Stomach (tissue), 9 donors: ENCODE results near the gene ACTL8. TPM values are rescaled to one million over a fixed set of nuclear protein-coding genes. Genes with fewer than 3 reads are reported as not detected.

Source experiments
- DNase-seq, 2 donors: peaks; one replicate each; pipeline versions ENCODE4 v3.0.0 to v3.0.0-alpha.2; 2013 to 2019
- H3K27ac ChIP-seq, 5 donors: fragments of 200-600 bp in 4 of 5; sonication (generic) in 4 of 5; one replicate each; pipeline ENCODE4 v1.5.1; 2013 to 2019; ENCODE audit warnings: mild to moderate bottlenecking in 1 of 5, moderate library complexity in 1 of 5
- H3K27me3 ChIP-seq, 3 donors: fragments of 200-600 bp; sonication (generic); one replicate each; pipeline ENCODE4 v1.5.1; 2017 to 2019; ENCODE audit warnings: mixed run types in 1 of 3
- H3K36me3 ChIP-seq, 4 donors: fragments of 200-600 bp; sonication (generic); 1 replicate in 3 of 4; 2 replicates in 1 of 4; pipeline ENCODE4 v1.5.1; 2016 to 2019
- H3K4me1 ChIP-seq, 4 donors: fragments of 200-600 bp; sonication (generic); one replicate each; pipeline ENCODE4 v1.5.1; 2016 to 2019
- H3K4me3 ChIP-seq, 4 donors: fragments of 200-600 bp; sonication (generic) in 3 of 4; one replicate each; pipeline ENCODE4 v1.5.1; 2016 to 2019; ENCODE audit warnings: mild to moderate bottlenecking in 1 of 4
- H3K9me3 ChIP-seq, 4 donors: fragments of 200-600 bp; sonication (generic); one replicate each; pipeline ENCODE4 v1.5.1; 2016 to 2019
- EP300 ChIP-seq: sonication (generic); formaldehyde crosslinking; IDR thresholded peaks from one replicate; pipeline ENCODE4 v1.6.1; 2017; ENCODE audit warnings: antibody characterized with exemption
- POLR2A ChIP-seq, 4 donors: fragments of 450-650 bp; IDR thresholded peaks; one replicate each; pipeline ENCODE4 v1.6.1; 2016; ENCODE audit warnings: antibody characterized with exemption in 4 of 4, control low read depth in 2 of 4, mild to moderate bottlenecking in 1 of 4, moderate library complexity in 1 of 4
- POLR2AphosphoS5 ChIP-seq, 3 donors: sonication (generic); formaldehyde crosslinking; IDR thresholded peaks; one replicate each; pipeline ENCODE4 v1.6.1; 2016; ENCODE audit warnings: antibody characterized with exemption in 3 of 3
- WGBS, 5 donors: extraction: QIAGEN DNeasy Blood & Tissue Kit in 3 of 5; methylation state at CpG; one replicate each; pipeline versions ENCODE4 v1.1.5 to v1.1.7; 2013 to 2018; 5-methylcytosine and 5-hydroxymethylcytosine counted together
- intact Hi-C: fragments of 100-400 bp; cut with DNase I; formaldehyde crosslinking; loops from one replicate; pipeline ENCODE4 v1.15.1; 2023; ENCODE audit warnings: low total_unique reads
- polyA plus RNA-seq, 3 donors: library from polyadenylated mRNA; stranded (reverse); fragments of 200-250 nt; gene quantifications; one replicate each; pipeline ENCODE4 v1.2.3, GENCODE V29; 2013
- total RNA-seq, 5 donors: library from RNA; depleted of rRNA; stranded (reverse); fragments of >200 nt; gene quantifications; one replicate each; pipeline versions ENCODE4 v1.1.0 to v1.2.3, GENCODE V29; 2014 to 2016
- TF ChIP-seq, protein P1 (sequence below), 7 experiments: fragments of 450-650 bp in 4 of 7; fragments of 200-600 bp in 3 of 7; sonication (generic) in 3 of 7; IDR thresholded peaks; one replicate each; pipeline ENCODE4 v1.5.1; 2016 to 2019; ENCODE audit warnings: antibody characterized with exemption in 7 of 7, control low read depth in 2 of 7, mild to moderate bottlenecking in 1 of 7
- donor health status: healthy with polysubstance abuse.
- donor health status: Bipolar disorder and iron deficiency.
- donor health status: healthy.

Gene ACTL8
- total and polyA plus RNA-seq, 8 donors = not detected

DNA sequence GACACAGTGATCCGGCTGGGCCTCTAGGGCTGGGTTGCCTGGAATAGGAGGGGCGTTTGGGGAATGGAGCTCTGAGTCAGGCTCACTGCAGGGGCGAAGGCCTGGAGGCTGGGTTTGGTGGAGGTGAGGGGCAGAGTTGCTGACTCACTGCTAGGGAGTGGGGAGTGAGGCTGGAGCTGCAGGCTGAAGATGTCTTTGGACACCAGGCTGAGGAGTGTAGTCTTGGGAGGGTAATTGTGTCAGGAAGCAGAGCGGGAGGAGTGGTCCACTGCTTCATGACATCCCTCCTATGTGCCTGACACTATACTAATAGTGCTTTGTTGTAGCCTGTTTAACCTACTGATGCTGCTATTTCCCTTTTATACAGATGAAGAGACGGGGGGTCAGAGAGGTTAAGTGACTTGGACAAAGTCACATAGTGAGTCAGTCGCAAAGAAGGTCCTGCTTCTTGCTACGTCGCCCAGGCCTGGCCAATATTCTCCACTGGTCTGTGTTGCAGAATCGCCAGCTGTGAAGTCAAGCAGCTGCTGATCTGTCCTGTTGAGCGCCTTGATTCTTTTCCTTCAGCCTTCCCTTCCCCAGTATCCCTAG, 13.6 kb downstream of the ACTL8 start:
- Histone ChIP-seq H3K27ac (peak overlapping the region in 3 of 5 donors; percentile 38 to 73 (median 63)), H3K9me3 (no peaks in the 10 kb centered on the region), H3K4me3 (no peak overlapping the region), H3K4me1 (no peaks in the 10 kb centered on the region), H3K27me3 (peaks cover 0 to 41% (median 0%) of the 10 kb centered on the region in 3 donors), H3K36me3 (no peaks in the 10 kb centered on the region)
- TF ChIP-seq POLR2AphosphoS5 (IDR thresholded peaks at IDR 0.05) (peak in 1 of 3 donors; percentile 19), POLR2A (IDR thresholded peaks at IDR 0.05) (no peak)
- intact Hi-C loops = no loop called here
- WGBS, 5 donors = 61 to 68% (median 64%) methylated on average over 10 of the region's 10 CpGs
- DNase-seq = peak in 1 of 2 donors; percentile 29

DNA sequence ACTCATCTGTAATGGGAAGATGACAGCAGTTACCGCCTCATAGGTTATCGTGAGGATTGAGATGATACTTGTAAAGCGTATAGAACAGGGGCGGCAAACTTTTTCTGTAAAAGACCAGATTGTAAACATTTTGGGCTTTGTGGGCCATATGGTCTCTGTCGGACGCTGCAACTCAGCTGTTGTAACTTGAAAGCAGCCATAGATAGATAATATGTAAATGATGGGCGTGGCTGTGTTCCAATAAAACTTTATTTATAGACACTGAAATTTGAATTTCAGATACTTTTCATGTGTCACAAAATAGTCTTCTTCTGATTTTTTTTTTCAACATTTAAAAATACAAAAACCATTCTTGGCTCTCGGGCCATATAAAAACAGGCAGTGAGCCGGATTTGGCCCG, 15.8 kb downstream of the ACTL8 start:
- Histone ChIP-seq H3K4me3 (no peak overlapping the region), H3K9me3 (no peaks in the 10 kb centered on the region), H3K27me3 (peaks cover 0 to 42% (median 5%) of the 10 kb centered on the region in 3 donors), H3K27ac (no peak overlapping the region), H3K36me3 (no peaks in the 10 kb centered on the region), H3K4me1 (no peaks in the 10 kb centered on the region)
- WGBS, 5 donors = 80 to 86% (median 83%) methylated on average over 10 of the region's 10 CpGs
- no peak for TF ChIP-seq POLR2A (IDR thresholded peaks at IDR 0.05)
- TF ChIP-seq, protein P1, sequence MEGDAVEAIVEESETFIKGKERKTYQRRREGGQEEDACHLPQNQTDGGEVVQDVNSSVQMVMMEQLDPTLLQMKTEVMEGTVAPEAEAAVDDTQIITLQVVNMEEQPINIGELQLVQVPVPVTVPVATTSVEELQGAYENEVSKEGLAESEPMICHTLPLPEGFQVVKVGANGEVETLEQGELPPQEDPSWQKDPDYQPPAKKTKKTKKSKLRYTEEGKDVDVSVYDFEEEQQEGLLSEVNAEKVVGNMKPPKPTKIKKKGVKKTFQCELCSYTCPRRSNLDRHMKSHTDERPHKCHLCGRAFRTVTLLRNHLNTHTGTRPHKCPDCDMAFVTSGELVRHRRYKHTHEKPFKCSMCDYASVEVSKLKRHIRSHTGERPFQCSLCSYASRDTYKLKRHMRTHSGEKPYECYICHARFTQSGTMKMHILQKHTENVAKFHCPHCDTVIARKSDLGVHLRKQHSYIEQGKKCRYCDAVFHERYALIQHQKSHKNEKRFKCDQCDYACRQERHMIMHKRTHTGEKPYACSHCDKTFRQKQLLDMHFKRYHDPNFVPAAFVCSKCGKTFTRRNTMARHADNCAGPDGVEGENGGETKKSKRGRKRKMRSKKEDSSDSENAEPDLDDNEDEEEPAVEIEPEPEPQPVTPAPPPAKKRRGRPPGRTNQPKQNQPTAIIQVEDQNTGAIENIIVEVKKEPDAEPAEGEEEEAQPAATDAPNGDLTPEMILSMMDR (IDR thresholded peaks at IDR 0.05) = no peak
- TF ChIP-seq POLR2AphosphoS5 (IDR thresholded peaks at IDR 0.05) = no peak
- TF ChIP-seq EP300 = no peak
- intact Hi-C loops = no loop called here
- no peak for DNase-seq

DNA sequence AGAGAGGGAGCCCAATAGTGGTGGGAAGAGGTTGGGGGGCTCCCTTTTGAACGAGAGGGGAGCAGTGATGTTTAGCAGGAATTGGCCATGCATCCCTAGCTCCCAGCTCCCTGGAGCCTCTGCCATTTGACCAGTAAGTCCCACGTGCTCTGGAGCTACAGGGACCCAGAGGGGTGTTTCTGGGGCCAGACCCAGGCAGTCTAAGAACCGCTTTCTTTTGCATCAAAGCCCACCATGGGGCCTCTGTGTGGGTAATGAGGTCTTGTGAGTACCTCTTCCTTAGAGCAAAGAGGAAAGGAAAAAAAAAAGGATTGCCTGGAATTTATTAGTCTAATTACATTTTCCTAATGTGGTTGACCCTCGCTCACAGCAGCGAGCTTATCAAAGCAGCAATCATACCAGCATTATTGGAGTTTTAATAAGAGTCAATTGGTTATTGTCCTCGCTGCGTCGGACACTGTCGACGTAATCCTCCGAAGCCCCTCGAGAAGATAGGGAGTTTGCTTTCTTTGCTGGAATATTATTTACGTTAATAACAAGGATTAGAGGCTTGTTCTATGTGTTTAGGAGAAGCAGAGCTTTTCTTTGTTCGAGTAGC, 17.6 kb downstream of the ACTL8 start:
- Histone ChIP-seq H3K4me3 (no peak overlapping the region), H3K36me3 (no peaks in the 10 kb centered on the region), H3K9me3 (no peaks in the 10 kb centered on the region), H3K27me3 (peaks cover 0 to 47% (median 7%) of the 10 kb centered on the region in 3 donors), H3K4me1 (no peaks in the 10 kb centered on the region), H3K27ac (no peak overlapping the region)
- DNase-seq = no peak
- intact Hi-C loops = no loop called here
- WGBS, 5 donors = 65 to 74% (median 68%) methylated on average over 14 of the region's 14 CpGs
- TF ChIP-seq EP300 (no peak), POLR2AphosphoS5 (IDR thresholded peaks at IDR 0.05) (no peak)

DNA sequence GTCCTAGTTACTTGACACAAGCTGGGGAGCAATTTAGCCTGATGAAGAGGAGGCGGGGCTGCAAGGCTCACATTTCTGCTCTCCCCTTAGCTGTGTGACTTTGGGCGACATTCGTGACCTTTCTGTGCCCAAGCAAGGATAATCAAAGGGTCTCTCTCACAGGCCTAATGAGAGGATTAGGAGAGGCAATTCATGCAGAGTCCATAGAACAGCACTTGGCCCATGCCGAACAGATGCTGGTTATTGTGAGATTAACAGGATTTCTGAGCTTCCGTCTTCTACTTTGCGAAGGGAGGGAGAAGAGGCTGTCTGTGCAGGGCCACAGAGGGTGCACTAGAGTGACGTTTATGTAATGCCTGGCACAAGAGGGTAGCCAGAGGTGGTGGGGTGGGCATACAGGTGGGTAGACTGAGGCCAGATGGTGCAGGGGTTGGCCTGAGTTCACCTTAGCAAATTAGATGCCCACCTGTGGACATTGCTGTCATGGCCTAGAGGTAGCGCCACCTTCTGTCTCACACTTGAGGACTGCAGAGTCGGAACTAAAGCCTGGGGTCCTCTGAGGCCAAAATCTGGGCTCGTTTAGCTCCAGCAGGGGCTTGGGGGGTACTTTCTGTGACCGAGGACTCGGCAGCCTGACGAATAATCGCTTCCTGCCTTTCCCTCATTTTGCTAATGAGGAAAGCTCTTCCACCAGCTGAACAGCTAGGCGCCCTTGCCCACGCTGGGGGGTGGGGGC, 18.6 kb downstream of the ACTL8 start:
- Histone ChIP-seq H3K4me3 (no peak overlapping the region), H3K36me3 (no peaks in the 10 kb centered on the region), H3K4me1 (no peaks in the 10 kb centered on the region), H3K27ac (no peak overlapping the region), H3K9me3 (no peaks in the 10 kb centered on the region), H3K27me3 (peaks cover 0 to 53% (median 7%) of the 10 kb centered on the region in 3 donors)
- no peak for DNase-seq
- WGBS, 5 donors = 65 to 78% (median 69%) methylated on average over 14 to 16 of the region's 16 CpGs
- TF ChIP-seq POLR2AphosphoS5 (IDR thresholded peaks at IDR 0.05) (no peak), EP300 (no peak), POLR2A (IDR thresholded peaks at IDR 0.05) (no peak)
- TF ChIP-seq, protein P1 (IDR thresholded peaks at IDR 0.05) = no peak
- intact Hi-C loops = no loop called here

DNA sequence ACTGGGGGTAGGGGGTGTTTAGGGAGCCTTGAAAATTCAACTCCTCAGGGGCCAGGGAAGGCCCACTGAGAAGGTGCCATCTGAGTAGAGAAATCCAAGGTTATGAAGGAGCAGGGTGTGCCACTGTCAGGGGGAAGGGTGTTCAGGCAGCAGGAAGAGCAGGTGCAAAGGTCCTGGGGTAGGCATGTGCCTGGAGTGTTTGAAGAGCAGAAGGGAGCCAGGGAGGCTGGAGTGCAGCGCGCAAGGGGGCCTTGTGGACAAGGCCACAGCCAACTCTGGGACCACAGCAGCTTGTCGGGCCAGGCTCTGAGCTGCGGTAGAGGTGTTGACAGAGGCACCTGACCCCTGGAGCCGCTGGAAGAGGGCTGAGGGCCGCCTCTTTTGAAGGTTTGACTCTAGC, 19.3 kb downstream of the ACTL8 start:
- intact Hi-C loops = no loop called here
- no peaks in the 10 kb centered on the region for H3K4me1 ChIP-seq
- H3K4me3 ChIP-seq = no peak overlapping the region
- peaks cover 0 to 53% (median 7%) of the 10 kb centered on the region in 3 donors for H3K27me3 ChIP-seq
- no peak overlapping the region for H3K27ac ChIP-seq
- TF ChIP-seq POLR2A (IDR thresholded peaks at IDR 0.05) (no peak), EP300 (no peak), POLR2AphosphoS5 (IDR thresholded peaks at IDR 0.05) (no peak)
- TF ChIP-seq, protein P1 (IDR thresholded peaks at IDR 0.05) = no peak
- no peaks in the 10 kb centered on the region for H3K9me3 ChIP-seq
- DNase-seq = no peak
- H3K36me3 ChIP-seq = no peaks in the 10 kb centered on the region
- 73 to 88% (median 84%) methylated on average over 4 to 6 of the region's 6 CpGs for WGBS, 5 donors
